AG04449 (cell line): ENCODE measurements around the gene MMAB.

Experiments used
- CTCF ChIA-PET: fragments of 350-600 bp; formaldehyde crosslinking; extraction: SDS; loops from one replicate; lab custom pipeline; 2021; ENCODE audit warnings: antibody characterized with exemption; lab: Yijun Ruan, JAX
- POLR2A ChIA-PET: fragments of 400-600, 350-600 bp; formaldehyde crosslinking; extraction: SDS; loops from one replicate; lab custom pipeline; 2020; ENCODE audit warnings: antibody characterized with exemption, inconsistent platforms; lab: Yijun Ruan, JAX
- DNase-seq: peaks from one replicate; pipeline ENCODE4 v3.0.0-alpha.2; 2010; ENCODE audit warnings: low read depth, low spot score
- H3K4me3 ChIP-seq: 2 replicates; pipeline ENCODE4 v1.5.1; 2011; ENCODE audit warnings: low read depth, mild to moderate bottlenecking, control low read depth, low read length
- CTCF ChIP-seq: IDR thresholded peaks from one replicate; pipeline ENCODE4 v1.5.1; 2011; ENCODE audit warnings: mild to moderate bottlenecking, moderate library complexity, low read length, control low read depth, inconsistent platforms; ENCODE audit not compliant: insufficient read depth; ENCODE audit errors: missing control alignments

The MMAB gene

GRCh38 chr12:109573029-109573913, at the start of gene MMAB, which contains the start of gene MVK:
Gene MMAB, minus strand, starts transcription at chr12:109573504. Its CDS starts 24 bp downstream, at chr12:109573480.
Gene MVK, plus strand, starts transcription at chr12:109573794. Its CDS starts 1,029 bp downstream, at chr12:109574823.
- POLR2A ChIA-PET: no interaction called here
- peak; percentile 96 for DNase-seq
- CTCF ChIA-PET: interaction anchor here (0.9 to 4.3 kb wide), 8 partner anchors 23 to 280 kb away, joined by 3 to 27 read pairs (median 4); no protein-coding TSS in a partner anchor
- no peak for TF ChIP-seq CTCF
- peak within 1 kb of the TSS; percentile 87 for H3K4me3 ChIP-seq

GRCh38 chr12:109621901-109622364, 48.6 kb upstream of the MMAB start:
- no peak overlapping the region for H3K4me3 ChIP-seq
- CTCF ChIA-PET: interaction anchor here (1.1 to 1.2 kb wide), 4 partner anchors 8 to 153 kb away, joined by 3 to 4 read pairs (median 4); no protein-coding TSS in a partner anchor
- TF ChIP-seq CTCF: no peak
- no peak for DNase-seq
- POLR2A ChIA-PET: no interaction called here

- no peak overlapping the region for H3K4me3 ChIP-seq
- ChIA-PET POLR2A (no interaction called here), CTCF (interaction anchor here (1.0 to 1.2 kb wide), 5 partner anchors 9 to 189 kb away, joined by 3 to 4 read pairs (median 3); no protein-coding TSS in a partner anchor)
- no peak for TF ChIP-seq CTCF
- peak; percentile 5 for DNase-seq
These were observed 47.9 kb upstream of the MMAB start for GRCh38 chr12:109621211-109621694.

- DNase-seq: no peak
- TF ChIP-seq CTCF: no peak
- POLR2A ChIA-PET: no interaction called here
- CTCF ChIA-PET: interaction anchor here (2.2 kb wide), 1 partner anchor 22 kb away, joined by 13 read pairs; no protein-coding TSS in a partner anchor
- no peak overlapping the region for H3K4me3 ChIP-seq
These were observed 45.8 kb upstream of the MMAB start for GRCh38 chr12:109619002-109619604.

GRCh38 chr12:109618082-109618481, 44.8 kb upstream of the MMAB start:
- TF ChIP-seq CTCF: no peak
- H3K4me3 ChIP-seq: no peak overlapping the region
- ChIA-PET POLR2A (no interaction called here), CTCF (interaction anchor here (2.2 kb wide), 1 partner anchor 21 kb away, joined by 13 read pairs; no protein-coding TSS in a partner anchor)
- no peak for DNase-seq
